Neural crest cell (in vitro differentiated cells): Measurements from ENCODE around the gene FAN1. TPM values are rescaled to one million over a fixed set of nuclear protein-coding genes. Genes with fewer than 3 reads are reported as not detected.
"Not testable (repeated sequence)": the region's sequence is repeated elsewhere in the genome, so short reads cannot be mapped to it uniquely, and the experiment has no call there.

Source experiments
- DNase-seq: peaks from one replicate; pipeline ENCODE4 v3.0.0; 2021; ENCODE audit warnings: low read depth, mixed read lengths, low spot score
- H3K27ac Mint-ChIP-seq: one replicate; pipeline ENCODE4 v1.8.0; 2021; ENCODE audit warnings: mild to moderate bottlenecking, mixed read lengths; ENCODE audit not compliant: unreplicated experiment
- H3K27me3 Mint-ChIP-seq: 2 replicates; pipeline ENCODE4 v1.8.0; 2021; ENCODE audit warnings: low read depth, mild to moderate bottlenecking, mixed read lengths
- H3K36me3 Mint-ChIP-seq: 2 replicates; pipeline ENCODE4 v1.8.0; 2021; ENCODE audit warnings: low read depth, mild to moderate bottlenecking, mixed read lengths
- H3K4me1 Mint-ChIP-seq: 2 replicates; pipeline ENCODE4 v1.8.0; 2021; ENCODE audit warnings: mixed read lengths
- H3K4me3 Mint-ChIP-seq: one replicate; pipeline ENCODE4 v1.8.0; 2021; ENCODE audit warnings: mild to moderate bottlenecking, mixed read lengths
- H3K9me3 Mint-ChIP-seq: 2 replicates; pipeline ENCODE4 v1.8.0; 2021; ENCODE audit warnings: mixed read lengths
- total RNA-seq: library from RNA; stranded (reverse); gene quantifications from 2 replicates; pipeline ENCODE4 v1.2.1, GENCODE V29; 2021
- TF ChIP-seq, protein P1 (sequence below): fragments of 200-600 bp; sonication (generic); conservative IDR thresholded peaks from 2 replicates; pipeline ENCODE4 v1.5.0; 2021; ENCODE audit warnings: antibody characterized with exemption, mild to moderate bottlenecking

The FAN1 gene
- total RNA-seq, 1 donor from 2014 or later: 24.1 TPM

DNA sequence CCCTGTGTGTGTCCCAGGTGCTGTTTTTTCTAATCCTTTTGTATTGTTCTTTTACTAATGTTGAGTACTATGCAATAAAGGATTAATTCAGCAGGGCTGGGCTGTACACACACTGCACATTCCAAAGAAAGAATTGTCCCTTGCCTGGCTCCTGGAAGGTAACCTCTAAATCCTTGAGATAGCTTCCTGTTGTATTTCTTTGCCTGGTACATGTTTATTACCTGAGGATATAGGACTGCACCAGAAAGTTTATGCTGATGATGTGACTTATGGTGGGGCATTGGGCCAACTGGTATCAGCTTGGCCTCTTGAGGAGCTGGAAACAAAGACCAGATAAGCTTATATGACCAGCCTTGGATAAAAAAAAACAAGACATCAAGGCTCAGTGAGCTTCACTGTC lies 26.6 kb upstream of the FAN1 start:
- H3K27me3 Mint-ChIP-seq: no peaks in the 10 kb centered on the region
- no peak overlapping the region for H3K27ac Mint-ChIP-seq
- no peak overlapping the region for H3K4me3 Mint-ChIP-seq
- TF ChIP-seq, protein P1, sequence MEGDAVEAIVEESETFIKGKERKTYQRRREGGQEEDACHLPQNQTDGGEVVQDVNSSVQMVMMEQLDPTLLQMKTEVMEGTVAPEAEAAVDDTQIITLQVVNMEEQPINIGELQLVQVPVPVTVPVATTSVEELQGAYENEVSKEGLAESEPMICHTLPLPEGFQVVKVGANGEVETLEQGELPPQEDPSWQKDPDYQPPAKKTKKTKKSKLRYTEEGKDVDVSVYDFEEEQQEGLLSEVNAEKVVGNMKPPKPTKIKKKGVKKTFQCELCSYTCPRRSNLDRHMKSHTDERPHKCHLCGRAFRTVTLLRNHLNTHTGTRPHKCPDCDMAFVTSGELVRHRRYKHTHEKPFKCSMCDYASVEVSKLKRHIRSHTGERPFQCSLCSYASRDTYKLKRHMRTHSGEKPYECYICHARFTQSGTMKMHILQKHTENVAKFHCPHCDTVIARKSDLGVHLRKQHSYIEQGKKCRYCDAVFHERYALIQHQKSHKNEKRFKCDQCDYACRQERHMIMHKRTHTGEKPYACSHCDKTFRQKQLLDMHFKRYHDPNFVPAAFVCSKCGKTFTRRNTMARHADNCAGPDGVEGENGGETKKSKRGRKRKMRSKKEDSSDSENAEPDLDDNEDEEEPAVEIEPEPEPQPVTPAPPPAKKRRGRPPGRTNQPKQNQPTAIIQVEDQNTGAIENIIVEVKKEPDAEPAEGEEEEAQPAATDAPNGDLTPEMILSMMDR: no peak
- no peaks in the 10 kb centered on the region for H3K9me3 Mint-ChIP-seq
- DNase-seq: no peak
- no peaks in the 10 kb centered on the region for H3K36me3 Mint-ChIP-seq
- no peaks in the 10 kb centered on the region for H3K4me1 Mint-ChIP-seq

DNA sequence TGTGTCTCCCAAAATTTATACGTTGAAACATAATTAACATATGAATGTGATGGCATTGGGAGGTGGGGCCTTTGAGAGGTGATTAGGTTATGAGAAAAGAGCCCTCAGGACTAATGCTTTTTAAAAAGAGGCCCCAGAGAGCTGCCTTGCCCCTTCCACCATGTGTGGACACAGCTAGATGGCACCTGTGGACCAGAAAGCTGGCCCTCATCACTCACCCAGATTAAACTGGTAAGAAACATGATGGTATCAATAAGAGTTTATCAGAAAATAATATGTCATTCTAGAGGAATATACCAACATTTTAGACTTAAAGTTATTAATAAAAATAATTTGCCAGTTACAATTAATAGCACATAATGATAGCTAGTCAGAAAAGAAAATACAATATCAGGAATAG lies 25.2 kb upstream of the FAN1 start:
- TF ChIP-seq, protein P1: no peak
- Mint-ChIP-seq H3K9me3 (no peaks in the 10 kb centered on the region), H3K4me1 (no peaks in the 10 kb centered on the region), H3K27ac (no peak overlapping the region), H3K27me3 (no peaks in the 10 kb centered on the region), H3K4me3 (no peak overlapping the region), H3K36me3 (no peaks in the 10 kb centered on the region)
- no peak for DNase-seq

DNA sequence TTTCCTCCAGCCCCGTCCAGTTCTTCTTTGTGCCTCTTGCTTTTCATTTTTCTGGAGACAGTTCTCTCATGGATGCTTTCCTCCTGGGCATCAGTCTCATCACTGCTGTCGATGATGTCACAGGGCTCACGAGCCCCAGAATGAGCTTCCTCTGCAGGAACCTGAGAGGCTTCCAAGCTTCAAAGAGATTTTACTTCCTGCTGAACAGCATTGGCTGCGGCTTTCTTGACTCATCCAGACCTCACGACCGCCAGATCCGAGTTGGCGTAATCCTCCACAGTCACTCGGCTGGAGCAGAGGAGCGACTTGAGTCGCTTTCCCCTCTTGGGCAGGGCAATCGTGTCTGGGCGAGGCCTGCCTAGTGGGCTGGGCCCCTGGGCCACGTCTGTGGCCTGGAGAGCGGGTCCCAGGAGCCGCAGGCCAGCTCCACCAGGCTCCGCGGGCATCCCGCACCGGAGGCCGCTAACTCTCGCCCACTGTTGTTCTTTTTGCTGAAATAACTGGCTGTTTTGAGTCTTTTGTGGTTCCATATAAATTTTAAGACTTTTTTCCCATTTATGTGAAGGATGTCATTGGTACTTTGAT lies 20.8 kb upstream of the FAN1 start:
- TF ChIP-seq, protein P1: no peak
- no peaks in the 10 kb centered on the region for H3K9me3 Mint-ChIP-seq
- DNase-seq: no peak
- H3K36me3 Mint-ChIP-seq: no peaks in the 10 kb centered on the region
- no peaks in the 10 kb centered on the region for H3K27me3 Mint-ChIP-seq
- no peak overlapping the region for H3K27ac Mint-ChIP-seq
- H3K4me1 Mint-ChIP-seq: no peaks in the 10 kb centered on the region
- no peak overlapping the region for H3K4me3 Mint-ChIP-seq

DNA sequence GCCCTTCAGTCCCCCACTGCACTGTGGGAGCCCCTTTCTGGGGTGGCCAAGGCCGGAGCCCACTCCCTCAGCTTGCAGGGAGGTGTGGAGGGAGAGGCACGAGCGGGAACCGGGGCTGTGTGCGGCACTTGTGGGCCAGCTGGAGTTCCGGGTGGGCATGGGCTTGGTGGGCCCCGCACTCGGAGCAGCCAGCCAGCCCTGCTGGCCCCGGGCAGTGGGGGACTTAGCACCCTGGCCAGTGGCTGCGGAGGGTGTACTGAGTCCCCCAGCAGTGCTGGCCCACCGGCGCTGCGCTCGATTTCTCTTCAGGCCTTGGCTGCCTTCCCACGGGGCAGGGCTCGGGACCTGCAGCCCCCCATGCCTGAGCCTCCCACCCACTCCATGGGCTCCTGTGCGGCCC lies 20.0 kb upstream of the FAN1 start:
- H3K4me3 Mint-ChIP-seq, H3K27me3 Mint-ChIP-seq, H3K4me1 Mint-ChIP-seq, H3K36me3 Mint-ChIP-seq, H3K27ac Mint-ChIP-seq, DNase-seq, H3K9me3 Mint-ChIP-seq: not testable (repeated sequence)

DNA sequence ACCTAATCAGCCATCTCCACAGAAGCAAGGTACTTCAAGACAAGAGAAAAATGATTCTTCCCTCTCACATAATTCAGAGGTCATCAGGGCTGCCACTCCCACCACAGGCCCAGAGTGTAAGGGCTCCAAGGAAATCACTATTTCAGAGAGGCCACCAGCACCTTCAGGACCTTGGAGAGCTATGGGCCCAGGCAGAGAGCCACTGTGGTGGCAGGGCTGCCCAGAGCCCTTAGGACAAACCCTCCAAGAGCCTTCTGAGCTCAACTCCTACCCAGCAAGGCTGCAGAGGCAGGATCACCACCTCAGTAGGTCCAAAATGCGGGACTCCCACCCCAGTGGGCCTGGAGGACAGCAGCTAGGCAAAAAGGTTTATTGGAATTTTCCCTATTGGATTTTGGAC lies 17.9 kb upstream of the FAN1 start:
- Mint-ChIP-seq H3K4me3 (no peak overlapping the region), H3K4me1 (peaks cover 14% of the 10 kb centered on the region), H3K36me3 (no peaks in the 10 kb centered on the region), H3K27ac (no peak overlapping the region), H3K27me3 (no peaks in the 10 kb centered on the region), H3K9me3 (no peaks in the 10 kb centered on the region)
- TF ChIP-seq, protein P1: no peak
- no peak for DNase-seq

DNA sequence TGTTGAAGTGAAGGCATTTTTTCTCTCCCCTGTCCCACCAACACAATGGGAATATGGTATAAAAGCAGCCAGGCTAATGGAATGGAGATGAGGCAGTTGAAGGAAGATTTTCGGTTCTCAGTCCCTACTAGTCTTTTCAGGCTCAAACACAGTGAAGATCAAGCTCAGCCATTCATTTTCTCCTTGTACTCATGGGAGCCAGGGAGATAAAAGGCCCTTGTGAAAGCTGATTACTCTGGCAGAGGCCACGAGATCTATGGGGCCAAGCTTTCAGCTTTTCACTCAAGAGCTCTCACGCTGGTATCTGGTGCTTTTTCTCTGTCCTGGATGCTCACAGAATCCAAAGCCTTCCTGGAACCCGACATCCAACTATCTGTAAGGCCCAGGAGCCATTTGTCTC lies 14.5 kb upstream of the FAN1 start:
- TF ChIP-seq, protein P1: no peak
- H3K36me3 Mint-ChIP-seq: no peaks in the 10 kb centered on the region
- no peak overlapping the region for H3K4me3 Mint-ChIP-seq
- DNase-seq: no peak
- H3K27me3 Mint-ChIP-seq: no peaks in the 10 kb centered on the region
- H3K9me3 Mint-ChIP-seq: no peaks in the 10 kb centered on the region
- peaks cover 15% of the 10 kb centered on the region for H3K4me1 Mint-ChIP-seq
- peak overlapping the region; percentile 81 for H3K27ac Mint-ChIP-seq
